IPS DF 4.7 (cell line): Measurements from ENCODE around the gene RGL3.
"Not testable (repeated sequence)": the region's sequence is repeated elsewhere in the genome, so short reads cannot be mapped to it uniquely, and the experiment has no call there.

Experiments used
- DNase-seq: peaks from one replicate; pipeline ENCODE4 v3.0.0-alpha.2; 2013; ENCODE audit warnings: low spot score; ENCODE audit errors: extremely low read depth

The RGL3 gene

GRCh38 chr19:11382898-11383705, 36.0 kb downstream of the RGL3 start:
- no peak for DNase-seq

GRCh38 chr19:11380653-11381537, 38.2 kb downstream of the RGL3 start:
- no peak for DNase-seq

GRCh38 chr19:11379857-11380350, 39.2 kb downstream of the RGL3 start:
- DNase-seq, result no peak

GRCh38 chr19:11379269-11379845, 39.8 kb downstream of the RGL3 start:
- not testable (repeated sequence) for DNase-seq

GRCh38 chr19:11378319-11379189, 40.6 kb downstream of the RGL3 start:
- no peak for DNase-seq

GRCh38 chr19:11377756-11378155, 41.4 kb downstream of the RGL3 start:
- DNase-seq, result no peak

GRCh38 chr19:11377237-11377636, 41.9 kb downstream of the RGL3 start:
- DNase-seq, result no peak

- no peak for DNase-seq
Observed at GRCh38 chr19:11375143-11375948, 43.8 kb downstream of the RGL3 start.

GRCh38 chr19:11374433-11375142, 44.5 kb downstream of the RGL3 start, which contains the start of gene SWSAP1:
TSS of gene SWSAP1 (plus strand) at chr19:11374666. CDS start at chr19:11374681, 15 bp downstream.
- peak; percentile 98 for DNase-seq

GRCh38 chr19:11373885-11374432, 45.2 kb downstream of the RGL3 start:
- DNase-seq, result no peak

- DNase-seq, result no peak
Observed at GRCh38 chr19:11373166-11373884, 45.8 kb downstream of the RGL3 start.

GRCh38 chr19:11370744-11371143, 48.4 kb downstream of the RGL3 start:
- no peak for DNase-seq

- no peak for DNase-seq
Observed at GRCh38 chr19:11367528-11367927, 51.6 kb downstream of the RGL3 start.

- no peak for DNase-seq
Observed at GRCh38 chr19:11365557-11366117, 53.5 kb downstream of the RGL3 start.

- DNase-seq, result no peak
Observed at GRCh38 chr19:11364935-11365334, 54.2 kb downstream of the RGL3 start.

- no peak for DNase-seq
Observed at GRCh38 chr19:11364296-11364904, 54.7 kb downstream of the RGL3 start.

- no peak for DNase-seq
Observed at GRCh38 chr19:11363881-11364280, 55.2 kb downstream of the RGL3 start.
